ENCODE data around the gene LHPP.

- TF ChIP-seq SUZ12 (IDR thresholded peaks at IDR 0.05; ENCODE audit: extremely low read depth, insufficient read depth, insufficient read length), result no peak
- TF ChIP-seq YY1 (IDR thresholded peaks at IDR 0.05; ENCODE audit: insufficient read depth, insufficient read length), result no peak
These were observed 29.5 kb downstream of the LHPP start for GRCh38 chr10:124491105-124491504.
